CD4-positive, alpha-beta T cell treated with Interleukin-10 for 1 hour (primary cell): ENCODE measurements around the gene RUBCN.

Source experiments
- DNase-seq: peaks from one replicate; pipeline ENCODE4 v3.0.0-alpha.2; 2020

RUBCN gene

GRCh38 chr3:197736491-197737318 lies at the start of gene RUBCN:
Gene RUBCN, minus strand, starts transcription at chr3:197736904. Its CDS starts 185 bp downstream, at chr3:197736719.
- DNase-seq = peak; percentile 93

- DNase-seq = no peak
Observed at GRCh38 chr3:197784019-197784585, 47.4 kb upstream of the RUBCN start.

DNA sequence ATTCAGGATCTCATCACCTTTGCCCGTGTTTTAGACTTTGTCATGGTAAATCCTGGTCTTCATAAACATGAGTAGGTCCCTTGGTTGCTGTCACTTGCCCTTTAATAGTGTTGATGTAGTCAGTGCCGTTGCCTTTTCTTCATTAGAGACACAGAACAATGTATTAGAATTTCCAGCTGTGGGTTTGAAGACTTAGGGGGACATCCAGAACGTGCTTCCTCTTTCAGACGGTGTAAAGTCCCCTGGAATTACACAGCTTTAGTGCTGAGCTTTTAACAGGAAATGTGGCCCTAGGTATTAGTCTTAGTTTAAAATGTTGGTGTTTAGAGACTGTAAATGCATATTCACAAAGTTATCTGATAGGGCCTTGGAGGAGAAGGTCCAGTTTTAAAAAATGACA lies 45.5 kb upstream of the RUBCN start:
- no peak for DNase-seq

DNA sequence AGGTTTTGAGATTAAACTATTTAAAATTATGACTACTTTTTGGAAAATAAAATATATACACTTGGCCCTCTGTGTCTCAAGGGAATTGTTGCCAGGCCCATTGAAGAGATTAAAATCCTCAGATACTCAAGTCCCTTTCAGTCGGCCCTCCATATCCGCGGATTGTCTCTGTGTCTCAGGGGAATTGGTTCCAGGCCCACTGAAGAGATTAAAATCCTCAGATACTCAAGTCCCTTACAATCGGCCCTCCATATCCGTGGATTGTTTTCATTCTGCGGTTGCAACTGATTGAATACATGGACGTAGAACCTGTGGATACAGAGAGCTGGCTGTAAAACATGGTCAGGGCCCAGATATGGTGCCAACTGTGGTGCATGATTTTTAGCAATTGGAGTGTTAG lies 38.6 kb upstream of the RUBCN start:
- DNase-seq = no peak

DNA sequence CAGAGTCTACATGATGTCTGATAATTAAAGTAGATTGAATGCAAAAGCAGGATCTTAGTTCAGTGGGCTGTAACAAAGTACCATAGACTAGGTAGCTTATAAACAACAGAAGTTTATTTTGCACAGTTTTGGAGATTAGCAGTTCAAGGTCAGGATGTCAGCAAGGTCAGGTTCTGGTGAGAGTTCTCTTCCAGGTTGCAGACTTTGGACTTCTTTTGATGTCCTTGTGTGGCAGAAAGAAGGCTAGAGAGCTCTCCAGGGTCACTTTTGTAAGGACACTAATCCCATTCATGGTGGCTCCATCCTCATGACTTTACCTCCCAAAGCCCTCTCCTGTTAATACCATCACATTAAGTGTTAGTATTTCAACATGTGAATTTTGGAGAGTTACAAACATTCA lies 25.1 kb upstream of the RUBCN start:
- no peak for DNase-seq

GRCh38 chr3:197758512-197758911 lies 21.8 kb upstream of the RUBCN start:
- DNase-seq = no peak

DNA sequence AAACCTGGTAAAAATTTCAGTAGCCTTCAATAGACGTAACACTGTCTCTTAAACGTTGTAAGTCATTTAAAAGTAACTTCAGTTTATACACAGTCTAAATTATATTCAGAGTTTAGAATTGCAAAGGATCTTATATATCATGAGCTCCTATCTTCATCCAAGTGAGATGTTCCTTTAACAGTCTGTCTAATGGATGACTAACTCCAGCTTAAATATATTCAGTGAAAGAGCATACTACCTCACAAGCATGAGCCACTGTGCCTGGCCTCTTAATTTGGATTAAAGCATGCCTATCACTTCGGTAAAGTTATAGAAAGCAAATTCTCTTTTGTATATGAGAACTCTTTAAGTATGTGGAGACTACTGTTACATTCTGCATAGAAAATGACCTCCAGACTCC lies 20.0 kb upstream of the RUBCN start:
- no peak for DNase-seq

DNA sequence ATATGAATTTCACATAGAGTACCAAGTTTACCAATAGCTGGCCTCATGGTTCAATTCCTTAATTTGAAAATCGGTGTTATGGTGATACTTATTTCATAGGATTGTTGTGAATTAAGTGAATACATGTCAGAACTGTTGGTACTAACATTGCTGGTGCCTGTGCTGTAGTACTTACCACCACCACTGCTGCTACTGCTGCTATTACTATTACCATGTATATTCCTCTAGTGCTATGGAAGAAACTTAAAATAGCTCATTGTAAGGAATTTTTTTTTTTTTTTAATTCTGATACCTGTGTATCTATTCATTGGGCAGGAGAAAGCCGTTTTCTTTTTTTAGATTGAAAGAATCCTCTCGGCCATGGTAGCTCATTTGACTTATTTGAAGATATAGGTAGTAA lies 16.6 kb upstream of the RUBCN start:
- no peak for DNase-seq

GRCh38 chr3:197752107-197752506 lies 15.4 kb upstream of the RUBCN start:
- DNase-seq = no peak

DNA sequence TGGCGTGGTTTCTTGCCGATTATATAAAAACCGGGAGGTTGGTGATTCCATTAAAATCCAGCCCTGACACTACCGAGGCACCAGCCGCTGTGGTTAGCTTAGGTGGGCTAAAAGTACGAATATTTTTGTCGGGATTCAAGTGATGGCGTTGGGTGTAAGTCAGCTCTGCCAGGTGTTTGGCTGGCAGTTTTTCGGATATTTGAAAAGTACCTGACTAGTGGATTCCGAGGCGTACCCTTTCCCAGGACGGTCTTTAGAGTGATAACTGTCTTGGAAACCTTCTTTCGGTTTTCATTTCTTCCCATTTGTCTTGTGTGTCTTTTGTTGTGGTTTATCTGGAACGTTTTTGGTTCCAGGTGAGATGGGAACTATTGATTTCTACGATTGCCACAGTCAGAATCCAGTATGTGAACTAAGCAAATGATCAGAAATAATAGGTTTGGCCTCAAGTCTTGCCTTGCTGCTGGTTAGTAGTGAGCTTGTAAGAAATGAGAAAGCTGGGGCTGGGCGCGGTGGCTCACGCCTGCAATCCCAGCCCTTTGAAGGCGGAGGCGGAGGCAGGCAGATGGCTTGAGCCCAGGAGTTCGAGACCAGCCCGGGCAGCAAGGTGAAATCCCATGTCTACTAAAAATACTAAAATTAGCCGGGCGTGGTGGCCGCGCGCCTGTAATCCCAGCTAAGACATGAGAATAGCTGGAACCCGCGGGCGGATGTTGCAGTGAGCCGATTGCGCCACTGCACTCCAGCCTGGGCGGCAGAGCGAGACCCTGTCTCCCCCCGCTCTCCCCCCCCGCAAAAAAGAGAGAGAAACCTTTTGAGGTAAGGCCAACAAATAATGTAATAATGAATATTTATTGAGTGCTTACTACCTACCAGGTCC lies 14.4 kb upstream of the RUBCN start:
- peak; percentile 36 for DNase-seq

GRCh38 chr3:197750396-197750831 lies 13.7 kb upstream of the RUBCN start:
- DNase-seq = peak; percentile 68

GRCh38 chr3:197749601-197750395 lies 13.1 kb upstream of the RUBCN start, which contains the start of gene FYTTD1:
Gene FYTTD1, plus strand, starts transcription at chr3:197749883. Its CDS starts 89 bp downstream, at chr3:197749972.
- DNase-seq = peak; percentile 90

DNA sequence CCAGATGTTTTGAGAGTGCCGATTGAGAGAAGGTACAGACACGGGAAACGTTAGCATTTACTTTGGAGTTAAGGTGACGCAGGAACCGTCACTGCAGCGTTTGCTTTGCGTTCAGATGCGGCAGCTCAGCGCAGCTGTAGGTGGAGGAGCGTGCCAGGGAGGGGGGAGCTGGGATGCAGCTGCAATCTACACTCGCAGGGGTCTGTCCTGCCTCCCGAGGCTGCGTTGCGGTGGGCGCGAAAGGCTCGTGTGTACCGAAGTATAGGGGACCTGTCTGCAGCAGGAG lies 12.6 kb upstream of the RUBCN start:
- no peak for DNase-seq

GRCh38 chr3:197748597-197749314 lies 12.1 kb upstream of the RUBCN start:
- DNase-seq = no peak

GRCh38 chr3:197746801-197747237 lies 10.1 kb upstream of the RUBCN start:
- DNase-seq = no peak

DNA sequence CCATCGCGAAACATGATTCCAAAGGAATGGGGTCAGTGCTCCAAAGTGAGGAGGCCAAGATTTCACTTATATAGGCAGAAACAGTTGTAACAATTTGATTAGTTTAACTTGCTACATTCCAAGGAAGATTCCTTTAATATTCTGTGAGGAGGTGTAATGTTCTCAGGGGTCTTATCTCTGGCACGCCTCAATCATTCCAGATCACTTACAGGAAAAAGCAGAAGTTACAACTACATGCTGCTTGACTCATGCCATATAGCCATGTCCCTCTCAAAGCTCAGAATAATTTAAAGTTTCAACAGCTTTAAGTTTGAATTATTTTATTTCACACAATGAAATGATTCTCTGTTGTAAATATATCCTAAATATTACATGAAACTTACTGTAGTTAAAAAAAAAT lies 9.5 kb upstream of the RUBCN start:
- no peak for DNase-seq

DNA sequence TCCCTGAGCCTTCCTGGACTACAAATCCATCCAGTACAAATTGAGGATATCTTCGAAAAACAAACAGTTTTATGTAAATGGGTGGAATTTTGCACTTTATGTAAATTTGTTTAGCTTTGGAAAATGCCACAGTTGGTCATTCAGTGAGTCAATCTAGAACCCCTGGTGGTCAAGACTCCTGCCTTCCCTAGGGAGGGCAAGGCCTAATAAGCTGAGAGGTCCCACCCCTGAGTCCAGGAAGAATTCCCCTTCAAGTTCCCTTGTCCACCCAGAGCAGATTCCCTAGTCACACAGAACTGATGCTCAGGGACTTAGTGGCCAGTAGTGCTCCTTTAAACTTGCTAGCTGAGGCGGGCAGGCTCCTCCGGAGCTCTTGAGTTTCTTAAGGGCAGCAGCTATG lies 6.1 kb upstream of the RUBCN start:
- DNase-seq = no peak

DNA sequence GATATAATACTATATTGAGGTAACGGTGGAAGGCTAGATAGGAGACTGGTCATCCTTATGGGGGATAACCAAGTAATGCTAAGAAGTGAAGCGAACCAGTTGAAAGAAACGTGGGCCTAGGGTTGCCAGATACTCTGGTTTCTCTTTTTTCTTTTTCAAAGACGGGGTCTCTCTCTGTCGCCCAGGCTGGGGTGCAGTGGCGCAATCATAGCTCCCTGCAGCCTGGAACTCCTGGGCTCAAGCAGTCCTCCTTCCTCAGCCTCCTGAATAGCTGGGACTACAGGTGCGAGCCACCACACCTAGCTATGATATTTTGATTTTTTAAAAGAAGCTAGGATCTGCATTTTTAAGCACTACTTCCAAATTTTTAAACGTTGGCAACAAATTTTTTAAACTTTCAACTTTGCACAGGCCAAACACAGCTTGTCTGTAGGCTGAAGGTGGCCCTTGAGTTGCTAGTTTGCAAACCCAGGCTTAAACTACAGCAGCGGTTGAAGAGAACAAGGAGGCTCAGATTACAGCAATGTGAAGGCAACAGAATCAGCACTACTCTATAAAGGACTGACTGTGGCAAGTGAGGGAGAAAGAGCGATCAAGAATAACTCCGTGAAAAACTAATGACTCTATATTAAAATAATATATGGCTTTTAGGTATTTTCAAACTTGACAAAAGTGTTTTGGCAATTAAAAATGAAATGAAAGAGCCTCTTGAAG lies 1.2 kb upstream of the RUBCN start:
- no peak for DNase-seq

DNA sequence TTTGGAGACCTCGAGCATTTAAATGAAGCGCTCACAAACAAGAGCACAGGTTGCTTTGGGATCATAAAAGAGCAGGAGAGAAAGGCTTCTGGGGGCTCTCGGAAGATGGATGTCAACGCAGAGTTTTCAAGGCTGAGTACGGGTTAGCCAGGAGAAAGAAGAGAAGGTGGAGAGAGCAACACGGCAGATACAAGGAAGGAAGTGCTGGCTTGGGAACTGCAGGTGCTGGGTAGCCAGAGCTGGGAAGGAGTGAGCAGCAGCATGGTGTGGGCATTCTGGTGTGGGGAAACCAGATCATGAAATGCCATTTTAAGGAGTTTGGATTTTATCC lies 580 bp upstream of the RUBCN start:
- no peak for DNase-seq

DNA sequence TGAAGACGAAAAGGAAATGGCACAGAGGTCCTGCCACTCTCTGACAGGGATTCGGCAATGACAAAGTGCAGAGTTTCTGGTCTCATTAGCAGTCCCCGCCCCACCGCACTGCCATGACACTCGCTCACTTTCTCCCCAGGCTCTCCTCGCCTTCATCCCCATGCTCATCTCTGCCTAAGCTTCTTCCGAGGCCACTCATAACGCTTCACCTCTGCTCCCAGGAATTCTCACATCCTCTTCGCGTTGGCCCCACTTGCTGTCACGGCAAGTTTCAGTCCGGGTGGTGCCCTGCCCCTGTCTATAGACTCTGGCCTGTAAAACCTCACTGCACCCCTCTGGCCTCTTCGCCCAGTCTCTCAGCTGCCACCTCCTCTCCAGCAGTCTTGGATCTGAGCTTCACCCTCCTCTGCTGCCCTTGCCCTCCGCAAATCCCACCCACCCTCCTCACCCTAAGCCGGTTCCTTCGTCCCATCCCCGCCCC lies 654 bp downstream of the RUBCN start:
- peak; percentile 28 for DNase-seq

DNA sequence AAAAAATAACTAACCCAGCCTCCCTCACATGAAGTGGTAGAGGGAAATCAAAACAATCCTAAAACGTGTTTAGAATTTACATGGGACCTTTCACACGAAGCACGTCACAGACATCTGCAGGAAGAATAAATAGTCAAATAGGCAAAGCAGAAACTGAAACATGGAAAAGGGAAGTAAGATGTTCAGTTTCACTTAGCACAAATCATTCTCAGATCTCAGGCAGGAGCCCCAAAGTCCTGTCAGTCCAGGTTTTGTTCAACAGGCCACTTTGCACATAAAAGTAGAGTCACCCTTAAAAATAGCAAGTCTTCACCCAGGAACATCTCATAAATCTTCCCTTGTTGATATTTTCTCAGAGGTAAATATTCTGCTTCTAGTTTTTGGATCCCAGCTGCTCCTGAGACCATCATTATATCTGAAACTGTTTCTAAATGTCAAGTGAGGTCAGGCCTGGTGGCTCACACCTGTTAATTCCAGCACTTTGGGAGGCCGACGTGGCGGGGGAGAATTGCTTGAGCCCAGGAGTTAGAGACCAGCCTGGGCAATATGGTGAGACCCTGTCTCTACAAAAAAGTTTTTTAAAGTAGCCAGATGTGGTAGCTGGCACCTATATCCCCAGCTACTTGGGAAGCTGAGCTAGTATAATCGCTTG lies 1.9 kb downstream of the RUBCN start:
- DNase-seq = no peak
